T47D (cell line): ENCODE data around the gene LIAS.
"Not testable (repeated sequence)": the region's sequence is repeated elsewhere in the genome, so short reads cannot be mapped to it uniquely, and the experiment has no call there.

Source experiments
- DNase-seq, 2 experiments: peaks; one replicate each; pipeline versions ENCODE4 v3.0.0 to v3.0.0-alpha.2; 2011 to 2012; ENCODE audit warnings: low read depth in 1 of 2, low spot score in 1 of 2
- JUND ChIP-seq: IDR thresholded peaks from 2 replicates; pipeline ENCODE4 v1.6.1; 2012; ENCODE audit warnings: low read depth
- in situ Hi-C: cut with HindIII; loops from 2 replicates; pipeline ENCODE4 v1.10.0; 2016; ENCODE audit warnings: low sequenced_read_pairs, low pct_unique_long_range_greater_than_20kb

LIAS gene

DNA sequence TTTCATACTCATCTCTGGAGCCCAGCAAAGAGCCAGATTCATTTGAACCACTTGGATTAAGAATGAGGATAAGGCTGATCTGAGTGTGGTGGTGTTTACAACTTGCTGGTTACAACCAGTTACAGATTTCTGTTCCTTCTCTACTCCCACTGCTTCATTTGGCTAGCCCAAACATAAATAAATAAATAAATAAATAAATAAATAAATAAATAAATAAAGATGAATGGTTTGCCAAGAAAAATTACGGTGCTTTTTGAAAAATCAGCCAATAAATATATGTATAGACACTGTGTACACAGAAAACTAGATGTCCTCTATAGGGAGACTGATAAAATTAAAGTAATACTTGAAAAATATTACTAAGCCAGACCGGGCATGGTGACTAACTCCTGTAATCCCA lies 17.3 kb upstream of the LIAS start:
- in situ Hi-C loops: no loop called here
- TF ChIP-seq JUND: no peak
- DNase-seq: no peak

DNA sequence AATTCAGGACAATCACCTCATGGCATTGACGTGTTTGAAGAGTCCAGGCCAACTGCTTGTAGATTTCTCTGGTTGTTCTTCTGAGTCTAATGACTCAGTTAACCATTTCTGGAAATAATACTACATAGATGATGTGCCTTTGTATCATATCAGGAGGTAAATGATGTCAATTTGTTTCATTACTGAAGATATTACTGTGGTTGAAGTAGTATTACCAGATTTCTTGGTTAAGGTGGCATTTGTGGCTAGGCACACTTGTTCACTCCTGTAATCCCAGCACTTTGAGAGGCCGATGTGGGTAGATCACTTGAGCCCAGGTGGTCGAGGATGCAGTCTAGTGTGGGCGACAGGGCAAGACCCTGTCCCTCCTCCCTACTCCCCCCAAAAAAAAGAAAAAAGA lies 15.9 kb upstream of the LIAS start:
- no peak for TF ChIP-seq JUND
- no peak for DNase-seq
- in situ Hi-C loops: no loop called here

DNA sequence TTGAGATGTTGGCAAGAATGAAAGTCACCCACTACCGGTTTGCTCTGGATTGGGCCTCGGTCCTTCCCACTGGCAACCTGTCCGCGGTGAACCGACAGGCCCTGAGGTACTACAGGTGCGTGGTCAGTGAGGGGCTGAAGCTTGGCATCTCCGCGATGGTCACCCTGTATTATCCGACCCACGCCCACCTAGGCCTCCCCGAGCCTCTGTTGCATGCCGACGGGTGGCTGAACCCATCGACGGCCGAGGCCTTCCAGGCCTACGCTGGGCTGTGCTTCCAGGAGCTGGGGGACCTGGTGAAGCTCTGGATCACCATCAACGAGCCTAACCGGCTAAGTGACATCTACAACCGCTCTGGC lies 12.4 kb upstream of the LIAS start:
- no peak for TF ChIP-seq JUND
- no peak for DNase-seq
- in situ Hi-C loops: no loop called here

DNA sequence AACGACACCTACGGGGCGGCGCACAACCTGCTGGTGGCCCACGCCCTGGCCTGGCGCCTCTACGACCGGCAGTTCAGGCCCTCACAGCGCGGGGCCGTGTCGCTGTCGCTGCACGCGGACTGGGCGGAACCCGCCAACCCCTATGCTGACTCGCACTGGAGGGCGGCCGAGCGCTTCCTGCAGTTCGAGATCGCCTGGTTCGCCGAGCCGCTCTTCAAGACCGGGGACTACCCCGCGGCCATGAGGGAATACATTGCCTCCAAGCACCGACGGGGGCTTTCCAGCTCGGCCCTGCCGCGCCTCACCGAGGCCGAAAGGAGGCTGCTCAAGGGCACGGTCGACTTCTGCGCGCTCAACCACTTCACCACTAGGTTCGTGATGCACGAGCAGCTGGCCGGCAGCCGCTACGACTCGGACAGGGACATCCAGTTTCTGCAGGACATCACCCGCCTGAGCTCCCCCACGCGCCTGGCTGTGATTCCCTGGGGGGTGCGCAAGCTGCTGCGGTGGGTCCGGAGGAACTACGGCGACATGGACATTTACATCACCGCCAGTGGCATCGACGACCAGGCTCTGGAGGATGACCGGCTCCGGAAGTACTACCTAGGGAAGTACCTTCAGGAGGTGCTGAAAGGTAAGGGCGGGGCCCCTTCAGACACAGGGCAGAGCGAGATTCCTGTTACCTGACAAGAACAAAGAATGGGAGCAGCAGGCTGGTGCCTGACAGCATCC lies 11.8 kb upstream of the LIAS start:
- no peak for TF ChIP-seq JUND
- in situ Hi-C loops: no loop called here
- DNase-seq: no peak

DNA sequence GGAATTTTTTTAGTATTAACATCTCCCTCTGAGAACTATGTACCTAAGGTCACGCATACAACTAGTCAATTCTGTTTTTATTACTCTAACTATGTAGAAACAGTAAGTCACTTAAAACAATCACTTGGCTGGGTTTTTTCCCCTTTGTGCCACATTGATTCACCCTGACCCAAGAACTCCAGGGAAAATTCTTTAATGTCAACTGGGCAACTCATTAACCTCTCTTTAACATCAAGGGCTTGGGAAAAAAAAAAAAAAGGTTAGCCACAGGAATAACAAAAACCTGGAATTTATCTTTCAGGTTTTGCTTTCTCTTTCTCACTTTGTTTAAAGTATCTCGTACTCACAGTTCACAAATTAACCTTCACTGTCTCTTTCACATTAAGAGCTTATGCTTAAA lies 8.2 kb upstream of the LIAS start:
- DNase-seq: no peak
- TF ChIP-seq JUND: no peak
- in situ Hi-C loops: no loop called here

DNA sequence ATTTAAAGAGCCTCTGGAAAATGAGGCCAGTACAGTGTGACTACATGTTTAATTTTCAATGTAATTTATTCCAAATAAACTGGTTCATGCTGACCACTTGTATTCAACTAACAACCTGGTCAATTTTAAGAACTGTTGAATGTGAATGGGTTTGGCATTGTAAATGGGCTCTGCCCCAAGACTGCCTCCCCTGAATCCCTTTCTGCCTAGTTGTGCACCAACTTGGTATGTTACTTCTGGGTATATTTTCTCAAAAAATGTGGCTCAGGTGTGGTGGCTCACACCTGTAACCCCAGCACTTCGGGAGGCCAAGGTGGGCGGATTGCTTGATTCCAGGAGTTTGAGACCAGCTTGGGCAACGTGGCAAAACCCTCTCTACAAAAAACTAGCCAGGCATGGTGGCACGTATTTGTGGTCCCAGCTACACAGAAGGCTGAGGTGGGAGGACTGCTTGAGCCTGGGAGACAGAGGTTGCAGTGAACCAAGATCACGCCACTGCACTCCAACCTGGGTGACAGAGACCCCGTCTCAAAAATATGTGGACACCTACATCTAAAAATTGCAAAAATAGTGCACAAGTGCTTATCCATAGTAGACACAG lies 7.3 kb upstream of the LIAS start:
- in situ Hi-C loops: no loop called here
- no peak for TF ChIP-seq JUND
- no peak for DNase-seq

DNA sequence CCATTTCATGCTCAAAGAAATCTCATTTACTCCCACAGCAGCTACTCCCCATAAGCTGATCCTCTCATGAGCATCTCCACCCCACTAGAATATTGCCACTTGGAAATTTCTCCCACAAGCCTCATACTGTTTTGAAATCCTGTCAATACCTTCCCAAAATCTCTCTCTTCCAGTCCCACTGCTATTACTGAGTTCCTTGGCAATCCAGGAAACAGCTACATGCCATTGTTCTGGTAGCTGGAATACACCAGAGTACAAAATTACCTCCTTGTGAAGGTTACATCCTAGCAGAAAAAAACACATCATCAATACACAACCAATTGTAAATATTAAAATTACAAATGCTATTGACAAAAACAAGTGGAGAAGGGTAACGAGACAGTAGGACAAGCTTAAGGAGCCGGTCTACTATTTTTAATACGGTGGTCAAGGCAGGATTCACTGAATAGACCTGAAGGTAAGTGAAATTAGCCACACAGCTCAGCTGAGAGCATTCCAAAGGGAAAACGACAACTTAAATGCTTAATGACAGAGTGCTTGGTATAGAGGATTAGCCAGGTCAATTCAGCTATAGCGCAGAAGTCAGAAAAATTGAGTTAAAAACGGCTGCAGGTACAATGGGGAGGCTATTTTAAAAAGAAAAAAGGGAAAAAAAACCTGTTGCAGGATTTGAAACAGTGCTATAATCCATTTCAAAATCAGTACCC lies 6.5 kb upstream of the LIAS start:
- DNase-seq: no peak
- no peak for TF ChIP-seq JUND
- in situ Hi-C loops: no loop called here

DNA sequence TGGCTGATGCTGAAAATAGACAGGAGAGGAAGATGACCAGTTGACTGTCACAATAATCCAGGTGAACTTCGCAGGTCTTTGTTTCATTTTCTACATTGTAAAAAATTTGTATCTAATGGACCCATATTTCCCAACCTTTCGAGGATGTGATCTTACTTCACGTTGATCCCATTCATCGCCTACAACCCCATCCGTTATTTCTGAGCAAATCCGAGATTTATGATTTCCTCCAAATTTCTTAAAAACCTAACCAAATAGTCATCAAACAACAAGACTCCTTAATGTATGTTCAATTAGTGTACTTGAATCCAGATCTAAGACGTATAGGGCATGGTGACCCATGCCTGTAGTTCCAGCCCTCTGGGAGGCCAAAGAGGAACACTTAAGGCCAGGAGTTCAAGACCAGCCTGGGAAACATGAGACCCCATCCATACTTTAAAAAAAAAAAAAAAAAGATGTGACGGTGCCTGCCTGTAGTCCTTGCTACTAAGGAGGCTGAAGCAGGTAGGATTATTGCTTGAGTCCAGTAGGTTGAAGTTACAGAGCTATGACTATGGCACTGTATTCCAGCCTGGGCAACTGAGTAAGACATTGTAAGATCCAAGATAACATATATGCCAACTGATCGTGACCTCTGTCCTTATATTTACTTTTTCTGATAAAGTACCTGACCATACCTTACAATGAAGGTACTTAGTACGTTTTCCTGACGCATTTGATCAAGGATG lies 5.8 kb upstream of the LIAS start:
- in situ Hi-C loops: no loop called here
- TF ChIP-seq JUND: no peak
- no peak for DNase-seq

DNA sequence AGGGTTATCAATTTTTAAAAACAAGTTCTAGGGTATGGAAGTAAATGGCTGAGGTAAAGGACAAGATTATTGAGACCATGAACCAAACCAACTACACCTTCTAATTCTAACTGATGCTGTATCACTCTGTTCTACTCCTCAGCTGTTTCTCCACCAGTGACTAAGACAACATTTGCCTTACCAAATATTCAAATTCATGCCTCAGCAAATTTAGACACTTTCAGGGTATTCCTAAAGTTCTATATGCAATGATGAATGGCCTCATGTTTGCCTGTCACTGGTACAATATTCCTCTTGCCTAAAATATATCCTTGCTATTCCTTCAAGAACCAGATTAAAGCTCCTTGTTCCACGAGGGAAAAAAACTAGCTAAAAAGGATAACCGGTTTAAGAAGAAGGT lies 5.1 kb upstream of the LIAS start:
- DNase-seq: no peak
- in situ Hi-C loops: no loop called here
- no peak for TF ChIP-seq JUND

DNA sequence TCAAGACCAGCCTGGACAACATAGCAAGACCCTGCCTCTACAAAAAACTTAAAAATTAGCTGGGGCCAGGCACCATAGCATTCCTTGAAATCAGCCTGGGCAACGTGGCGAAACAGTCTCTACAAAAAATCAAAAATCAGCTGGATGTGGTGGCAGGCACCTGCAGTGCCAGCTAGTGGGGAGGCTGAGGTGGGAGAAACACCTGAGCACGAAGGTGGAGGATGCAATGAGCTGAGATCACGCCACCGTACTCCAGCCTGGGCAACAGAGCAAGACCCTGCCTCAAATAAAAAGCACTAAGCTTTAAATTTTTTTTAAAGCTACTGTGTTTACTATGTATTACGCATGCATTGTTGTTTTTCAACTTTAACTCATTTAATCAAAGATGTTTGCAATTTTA lies 3.4 kb upstream of the LIAS start:
- in situ Hi-C loops: no loop called here
- TF ChIP-seq JUND: no peak
- DNase-seq: no peak

DNA sequence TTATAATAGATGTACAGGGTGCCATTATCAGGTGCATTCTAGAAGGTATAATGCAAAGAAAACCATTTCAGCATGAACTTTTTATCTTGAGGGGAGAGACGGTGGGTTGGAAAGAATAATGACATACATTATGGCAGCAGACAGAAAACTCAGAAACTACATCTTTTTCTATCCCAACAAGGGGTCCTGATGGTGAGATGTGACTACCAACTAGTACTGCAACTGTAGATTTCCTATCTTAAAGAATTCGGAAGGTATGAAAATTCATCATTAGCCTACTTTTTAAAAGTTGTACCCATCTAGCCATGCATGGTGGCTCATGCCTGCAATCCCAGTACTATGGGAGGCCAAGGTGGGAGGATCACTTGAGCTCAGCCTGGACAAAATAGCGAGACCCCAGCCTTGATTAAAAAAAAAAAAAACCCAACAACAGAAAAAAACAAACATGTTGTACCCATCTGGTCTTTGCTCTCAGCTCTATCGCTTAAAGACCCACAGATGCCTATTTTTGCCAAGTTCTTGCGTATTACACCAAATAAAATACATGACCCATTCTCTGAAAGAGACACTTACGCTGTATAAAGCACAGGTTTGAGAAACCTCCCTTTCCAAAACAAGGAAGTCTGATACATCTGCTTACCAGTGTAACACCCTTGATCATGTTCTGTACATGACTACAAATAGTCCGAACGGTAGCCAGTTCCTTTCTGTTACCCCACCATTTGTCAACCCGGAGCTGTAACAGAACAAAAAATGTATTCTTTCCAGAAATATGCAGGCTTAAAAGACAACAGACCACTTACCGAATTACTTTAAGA lies 1.7 kb upstream of the LIAS start:
- no peak for TF ChIP-seq JUND
- in situ Hi-C loops: no loop called here
- DNase-seq: no peak

DNA sequence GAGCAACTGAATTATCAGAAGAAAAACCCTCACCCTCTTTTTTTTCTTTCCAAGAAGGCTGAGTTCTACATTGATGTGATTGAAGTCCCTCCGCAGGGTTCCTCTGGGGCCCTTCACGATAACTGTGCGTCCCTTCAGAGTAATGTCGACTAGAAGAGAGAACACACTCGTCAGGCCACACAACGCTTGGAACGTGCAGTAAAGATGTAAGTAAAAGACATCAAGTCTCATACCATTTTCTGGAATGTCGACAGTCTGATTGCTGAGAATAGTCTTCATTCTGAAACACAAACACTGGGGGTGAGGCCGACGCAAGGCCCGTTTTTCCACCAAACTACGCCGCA lies 723 bp upstream of the LIAS start:
- in situ Hi-C loops, DNase-seq: not testable (repeated sequence)
